NCI-H1048 (cell line): Measurements from ENCODE around the gene MORF4L1.
A peak's percentile ranks its signal among the peaks of the same experiment; 100 is the strongest.
"Not testable (repeated sequence)": the region's sequence is repeated elsewhere in the genome, so short reads cannot be mapped to it uniquely, and the experiment has no call there.

Experiments used
- DNase-seq: peaks from one replicate; lab custom pipeline; 2025; lab: John Stamatoyannopoulos, UW

Gene MORF4L1

DNA sequence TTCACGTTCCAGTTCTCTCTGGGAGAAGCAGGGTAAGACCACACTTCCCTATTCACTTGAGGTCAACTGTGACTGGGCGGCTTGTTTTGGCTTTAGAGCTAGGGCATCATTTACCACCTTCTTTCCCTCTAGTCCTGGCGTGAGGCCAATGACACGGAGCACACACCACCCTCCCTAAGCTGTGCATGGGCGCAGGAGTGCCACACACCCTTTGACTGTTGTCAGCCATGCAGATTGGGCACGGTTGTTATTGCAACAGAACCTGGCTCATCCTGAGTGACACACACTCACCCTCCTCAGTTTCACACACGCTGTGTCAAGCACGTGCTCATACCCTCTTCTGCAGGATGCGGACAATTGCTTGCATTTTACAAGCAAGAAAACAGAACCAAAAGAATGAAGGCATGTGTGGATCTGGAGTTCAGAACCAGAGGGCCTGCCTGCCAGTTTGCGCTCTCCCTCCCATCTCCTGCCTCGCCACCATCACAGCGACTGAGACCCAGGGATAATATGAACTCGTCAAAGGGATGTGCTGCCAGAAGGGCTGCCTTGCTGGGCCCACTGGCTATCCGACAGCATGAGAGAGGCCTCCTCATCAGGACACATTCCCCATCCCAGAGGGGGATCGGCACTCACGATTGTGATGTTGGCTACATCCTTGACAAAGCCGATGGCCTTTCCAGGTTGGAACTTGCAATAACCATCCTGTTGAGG, 54.5 kb downstream of the MORF4L1 start:
- no peak for DNase-seq

DNA sequence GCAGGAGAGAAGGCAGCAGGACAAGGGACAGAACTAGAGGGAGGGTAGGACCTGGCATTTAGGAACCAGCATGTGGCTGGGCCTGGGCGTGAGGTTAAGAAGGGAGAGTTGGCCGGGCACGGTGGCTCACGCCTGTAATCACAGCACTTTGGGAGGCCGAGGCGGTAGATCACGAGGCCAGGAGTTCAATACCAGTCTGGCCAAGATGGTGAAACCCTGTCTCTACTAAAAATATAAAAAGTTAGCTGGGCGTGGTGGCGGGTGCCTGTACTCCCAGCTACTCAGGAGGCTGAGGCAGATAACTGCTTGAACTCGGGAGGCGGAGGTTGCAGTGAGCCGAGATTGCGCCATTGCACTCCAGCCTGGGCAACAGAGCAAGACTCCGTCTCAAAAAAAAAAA, 55.5 kb downstream of the MORF4L1 start:
- DNase-seq: not testable (repeated sequence)

DNA sequence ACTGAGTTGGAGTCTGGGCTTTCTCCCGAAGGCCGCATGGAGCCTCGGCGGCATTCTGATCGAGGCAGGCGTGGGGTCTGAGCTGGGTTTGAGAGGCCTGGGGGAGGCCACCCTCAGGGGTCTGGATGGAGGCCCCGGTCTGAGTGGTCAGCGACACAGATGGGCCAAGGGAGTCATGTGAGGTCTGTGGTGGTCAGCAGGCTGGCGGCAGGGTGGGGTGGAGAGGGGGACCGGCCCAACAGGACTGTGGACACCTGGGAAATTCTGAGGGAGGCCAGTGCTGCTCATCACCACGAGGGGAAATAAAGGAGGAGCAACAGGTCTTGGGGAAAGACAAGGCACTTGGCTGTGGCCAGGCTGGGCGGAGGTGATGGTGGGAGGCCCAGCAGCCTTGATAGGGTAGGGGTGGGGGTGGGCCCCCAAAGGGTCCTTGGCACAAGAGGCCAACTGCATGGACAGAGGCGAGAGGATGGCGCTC, 56.0 kb downstream of the MORF4L1 start:
- no peak for DNase-seq

DNA sequence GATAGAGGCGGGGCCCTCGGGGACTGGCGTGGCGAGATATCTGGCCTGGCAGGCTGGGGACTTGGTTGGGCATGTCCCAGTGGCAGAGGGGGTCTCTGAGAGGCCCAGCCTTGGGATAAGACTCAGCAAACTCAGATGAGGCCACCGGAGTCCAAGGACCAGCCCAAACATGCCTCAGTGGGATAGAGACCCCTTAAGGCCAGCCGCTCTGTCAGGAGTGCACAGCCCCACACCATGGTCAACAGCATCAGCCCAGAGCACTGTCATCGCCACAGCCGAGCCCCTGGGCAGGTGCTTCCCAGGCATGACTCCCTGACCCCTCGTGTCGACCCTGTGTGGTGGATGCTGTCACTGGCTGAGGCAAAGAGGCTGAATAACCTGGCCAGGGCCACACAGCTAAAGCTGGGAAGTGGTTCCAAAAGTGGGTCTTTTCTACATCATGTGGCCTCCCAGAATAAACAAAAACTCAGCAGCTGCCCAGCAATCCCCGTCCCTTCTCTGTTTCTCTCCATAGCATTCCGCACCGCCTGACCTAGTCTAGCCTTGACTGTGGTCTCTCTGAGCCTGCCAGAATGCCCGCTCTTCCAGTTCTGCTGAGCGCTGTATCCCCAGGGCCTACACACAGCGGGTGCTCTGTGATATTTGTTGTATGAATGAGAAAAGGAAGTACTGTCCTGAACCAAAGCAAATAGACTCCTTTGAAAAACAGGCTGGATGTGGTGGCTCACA, 57.0 kb downstream of the MORF4L1 start:
- DNase-seq: no peak

DNA sequence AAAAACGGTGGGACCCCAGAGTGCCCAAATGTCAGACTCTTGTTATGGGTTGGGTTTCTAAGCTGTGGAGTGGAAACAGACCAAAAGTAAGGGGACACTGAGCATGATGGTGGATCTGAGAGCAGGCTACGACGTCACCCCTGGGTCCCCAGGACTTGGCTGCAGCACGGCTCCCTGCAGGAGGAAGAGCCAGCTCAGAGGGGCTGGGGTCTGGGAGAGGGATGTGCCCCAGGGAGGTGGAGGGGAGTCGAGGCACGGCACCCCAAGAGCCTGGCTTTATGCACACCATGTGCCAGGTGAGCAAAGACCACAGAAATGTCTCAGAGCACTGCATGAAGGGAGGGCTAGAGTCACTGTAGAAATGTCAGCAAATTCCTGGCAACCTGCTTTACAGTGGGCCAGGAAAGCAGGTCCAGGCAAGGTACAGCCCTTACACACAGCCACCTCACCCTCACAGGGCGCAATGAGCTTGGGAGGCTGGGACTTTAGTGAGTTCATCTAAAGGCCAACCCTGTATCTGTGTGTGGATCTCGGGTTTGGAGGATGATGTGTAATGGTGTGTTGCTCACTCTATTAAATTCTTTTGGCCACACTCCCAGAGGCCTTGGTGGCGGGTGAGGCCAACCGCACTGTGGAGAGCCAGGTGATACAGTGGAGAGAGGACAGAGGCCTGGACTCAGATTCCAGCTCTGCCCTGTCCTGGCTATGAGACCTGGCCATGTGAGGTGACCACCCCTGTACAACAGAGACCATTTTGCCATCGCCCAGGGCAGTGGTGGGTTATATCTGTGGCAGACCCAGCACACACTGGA, 58.1 kb downstream of the MORF4L1 start:
- no peak for DNase-seq

DNA sequence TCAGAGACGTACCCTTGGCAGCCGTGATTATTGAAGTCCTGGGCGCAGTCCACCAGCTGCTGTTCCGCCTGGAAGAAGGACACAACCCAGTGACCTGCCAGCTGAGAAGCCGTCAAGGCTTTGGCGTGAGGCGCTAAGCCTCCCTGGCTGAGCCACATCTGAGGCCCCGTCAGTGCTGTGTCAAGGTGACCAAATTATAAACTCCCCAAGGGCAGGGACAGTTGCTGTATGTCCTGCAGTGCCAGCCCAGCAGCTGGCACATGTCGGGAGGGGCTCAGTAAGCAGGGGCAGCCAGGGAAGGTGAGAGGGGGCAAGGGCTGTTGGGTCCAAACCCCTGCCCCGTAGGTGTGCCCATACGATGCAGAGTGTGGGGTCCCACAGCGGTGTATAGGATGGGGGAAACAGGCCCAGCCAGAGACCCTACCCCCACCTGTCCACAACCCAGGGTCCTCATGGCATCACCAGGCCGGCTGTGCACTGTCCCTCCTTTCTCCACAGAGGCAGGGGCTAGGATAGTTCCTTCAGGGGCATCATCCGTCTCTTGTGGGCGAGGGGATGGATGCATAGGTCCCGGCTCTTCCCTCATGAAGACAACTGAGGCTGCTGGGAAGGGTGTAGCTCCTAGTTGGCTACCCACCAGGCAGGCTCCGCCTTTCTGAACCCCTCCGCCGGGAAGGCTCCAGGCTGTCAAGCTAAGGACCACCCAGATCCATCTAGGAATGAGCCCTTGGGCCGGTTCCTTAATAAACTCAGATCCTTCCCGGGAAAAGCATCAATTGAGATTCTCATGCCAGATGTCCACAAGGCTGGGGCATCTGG, 59.0 kb downstream of the MORF4L1 start:
- DNase-seq: no peak

DNA sequence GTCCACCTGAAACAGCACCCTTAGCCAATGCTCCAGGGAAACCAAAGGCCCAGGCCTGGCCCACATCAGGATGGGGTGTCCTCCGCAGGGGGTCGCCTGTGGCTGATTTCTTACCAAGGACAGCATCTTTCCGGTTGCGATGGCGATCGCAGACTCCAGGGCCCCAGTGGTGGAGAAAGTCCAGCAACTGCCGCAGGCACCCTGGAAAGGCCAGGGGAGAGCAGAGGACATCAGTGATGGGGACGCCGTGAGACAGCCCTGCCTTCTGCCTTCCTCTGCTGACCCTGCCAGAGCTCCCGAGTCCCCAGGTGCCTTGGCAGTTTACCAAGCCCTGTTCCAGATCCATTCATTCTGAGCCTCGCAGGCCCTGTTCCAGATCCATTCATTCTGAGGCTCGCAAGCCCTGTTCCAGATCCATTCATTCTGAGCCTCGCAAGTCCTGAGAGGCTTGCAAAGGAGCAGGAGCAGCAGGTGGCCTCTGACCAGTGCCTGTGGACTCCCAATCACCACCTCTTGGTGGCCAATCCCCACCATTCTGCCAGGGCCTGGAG, 59.6 kb downstream of the MORF4L1 start:
- no peak for DNase-seq

DNA sequence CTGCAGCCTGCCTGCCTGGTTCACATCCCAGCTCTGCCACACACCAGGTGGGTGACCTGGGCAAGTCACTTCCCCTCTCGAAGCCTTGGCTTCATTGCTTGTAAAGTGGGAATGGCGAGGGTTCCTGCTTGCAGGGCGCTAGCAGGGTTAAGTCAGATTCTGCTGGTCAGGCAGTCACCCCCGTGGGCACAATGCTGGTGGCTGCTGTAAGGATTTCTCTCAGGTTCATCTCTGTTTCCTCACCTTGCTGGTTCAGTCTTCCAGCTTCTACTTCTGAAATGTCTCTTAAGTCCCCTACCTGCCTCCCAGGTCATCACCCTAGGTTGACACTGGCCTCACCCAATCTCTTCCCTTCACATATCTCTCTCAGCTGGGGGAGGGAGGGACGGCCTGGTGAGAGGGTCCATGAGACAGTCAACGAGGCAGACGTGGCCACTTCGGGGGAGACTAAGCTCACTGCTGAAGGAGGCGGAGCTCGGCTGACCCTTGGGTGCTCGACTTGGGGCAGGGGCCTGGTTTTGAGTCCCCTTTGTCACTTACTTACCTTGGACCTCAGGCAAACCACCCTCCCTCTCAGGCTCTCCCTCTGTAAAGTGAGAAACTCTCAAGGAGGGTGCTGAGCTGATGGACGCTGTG, 60.6 kb downstream of the MORF4L1 start:
- no peak for DNase-seq

DNA sequence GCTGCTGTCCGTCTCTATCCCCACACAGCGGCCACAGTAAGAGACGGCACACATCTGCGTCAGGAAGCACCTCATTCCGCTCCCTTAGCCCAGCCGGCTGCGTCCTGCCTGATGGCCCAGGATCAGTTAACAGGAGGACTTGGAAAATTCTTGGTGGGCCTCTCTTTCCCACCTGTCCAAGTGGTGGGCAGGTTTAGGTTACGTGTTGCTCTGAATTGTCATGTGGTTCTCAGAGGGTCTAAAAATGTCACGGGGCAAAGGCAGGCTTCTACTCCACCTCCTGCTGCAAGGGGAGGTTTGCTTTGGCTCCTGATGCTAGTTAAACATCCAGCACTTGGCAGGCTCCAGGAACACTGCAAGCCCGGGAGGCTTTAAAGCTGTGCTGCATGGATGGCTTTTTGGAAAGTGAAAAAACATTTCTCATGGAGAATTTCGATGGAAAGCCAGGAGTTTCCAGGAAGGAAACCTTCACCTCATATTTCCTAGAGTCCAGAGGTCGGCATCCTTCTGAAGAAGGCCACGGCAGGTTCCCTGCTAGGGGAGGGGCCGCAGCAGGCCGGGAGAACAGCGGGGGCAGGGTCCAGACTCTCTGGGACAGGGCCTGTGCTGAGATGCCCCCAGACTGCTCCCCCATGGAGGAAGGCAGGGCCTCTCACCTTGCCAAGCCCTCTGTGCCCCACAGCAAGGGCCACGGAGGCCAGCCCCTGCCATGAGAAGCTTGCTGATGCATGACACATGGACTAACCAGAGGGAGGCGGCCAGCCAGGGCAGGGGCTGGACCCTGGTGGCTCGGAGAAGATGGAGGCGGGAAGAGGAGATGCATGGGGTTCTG, 61.3 kb downstream of the MORF4L1 start:
- no peak for DNase-seq

DNA sequence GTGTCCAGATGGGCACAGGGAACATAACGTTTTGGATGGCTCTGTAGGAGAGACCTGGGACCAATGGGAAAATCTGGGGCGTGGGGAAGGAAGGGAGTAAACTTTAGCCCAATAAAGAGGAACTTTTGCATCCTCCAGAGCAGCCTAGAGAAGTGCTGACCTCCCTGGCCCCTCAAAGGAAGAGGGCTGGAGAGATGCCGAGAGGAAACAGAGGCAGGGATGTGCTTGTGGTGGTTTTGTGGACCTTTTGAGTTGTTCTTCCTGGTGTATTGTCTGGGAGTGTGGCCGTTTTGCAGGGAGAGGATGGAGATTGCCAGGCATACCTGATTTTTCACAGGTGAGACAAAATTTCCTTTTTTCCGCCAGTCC, 61.9 kb downstream of the MORF4L1 start:
- DNase-seq: no peak

DNA sequence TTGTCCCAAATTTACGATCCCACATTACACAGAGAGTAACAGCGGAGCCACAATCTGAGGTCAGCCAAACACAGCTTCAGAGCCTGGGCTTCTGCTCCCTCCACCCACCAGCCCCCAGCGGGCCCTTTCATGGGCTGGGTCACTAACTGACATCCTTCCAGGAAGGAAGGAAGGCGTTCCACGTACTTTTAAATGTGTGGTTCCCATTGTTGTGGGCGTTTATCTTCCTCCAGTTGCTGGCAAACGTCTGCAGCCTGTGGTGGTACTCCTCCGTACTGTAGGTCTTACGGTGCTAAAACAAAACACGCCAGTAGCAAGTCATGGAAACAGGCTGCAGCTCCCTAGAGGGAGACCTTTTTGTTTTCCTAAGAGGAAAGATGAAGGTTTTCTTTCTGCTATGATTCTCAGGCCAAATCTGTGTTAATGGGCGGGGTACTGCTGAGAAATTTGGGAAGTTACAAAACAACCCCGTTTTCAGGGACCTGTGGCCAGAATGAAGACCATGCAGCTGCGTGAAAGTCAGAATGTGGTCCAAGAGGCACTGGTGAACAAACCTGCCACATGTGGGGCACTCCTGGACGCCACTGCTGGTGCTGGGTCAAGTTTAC, 64.5 kb downstream of the MORF4L1 start:
- DNase-seq: no peak

DNA sequence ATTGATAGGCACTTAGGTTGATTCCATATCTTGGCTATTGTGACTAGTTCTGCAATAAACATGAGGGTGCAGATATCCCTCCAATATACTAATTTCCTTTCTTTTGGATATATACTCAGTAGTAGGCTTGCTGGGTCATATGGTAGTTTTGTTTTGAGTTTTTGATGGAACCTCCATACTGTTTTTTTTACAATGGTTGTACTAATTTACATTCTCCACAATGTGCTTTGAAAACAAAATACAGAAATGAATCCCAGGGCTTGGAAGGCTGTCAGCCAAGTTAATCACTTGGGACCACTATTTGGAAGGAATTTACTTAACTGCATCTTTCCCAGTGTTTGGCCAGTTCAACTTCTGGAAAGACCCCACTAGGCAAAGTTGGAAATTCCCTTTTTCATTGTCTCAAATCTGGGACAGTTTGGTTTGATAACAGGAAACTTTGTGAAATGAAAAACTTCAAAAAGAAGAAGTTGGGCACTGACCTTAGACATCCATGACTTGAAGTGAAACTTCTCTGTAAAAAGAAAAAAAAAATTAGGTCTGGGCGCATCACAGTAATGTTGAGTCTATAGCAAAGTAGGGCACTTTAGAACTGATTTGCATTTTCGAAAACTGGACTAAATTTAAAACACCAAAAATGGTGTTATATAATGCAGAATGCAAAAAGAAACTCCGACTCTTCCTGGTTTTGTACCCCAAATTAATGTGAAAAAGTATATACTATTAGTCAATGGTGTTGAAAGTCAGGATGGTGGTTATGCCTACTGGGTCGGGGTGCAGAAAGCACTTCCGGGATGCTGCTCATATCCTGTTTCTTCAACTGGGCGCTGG, 66.2 kb downstream of the MORF4L1 start:
- no peak for DNase-seq

DNA sequence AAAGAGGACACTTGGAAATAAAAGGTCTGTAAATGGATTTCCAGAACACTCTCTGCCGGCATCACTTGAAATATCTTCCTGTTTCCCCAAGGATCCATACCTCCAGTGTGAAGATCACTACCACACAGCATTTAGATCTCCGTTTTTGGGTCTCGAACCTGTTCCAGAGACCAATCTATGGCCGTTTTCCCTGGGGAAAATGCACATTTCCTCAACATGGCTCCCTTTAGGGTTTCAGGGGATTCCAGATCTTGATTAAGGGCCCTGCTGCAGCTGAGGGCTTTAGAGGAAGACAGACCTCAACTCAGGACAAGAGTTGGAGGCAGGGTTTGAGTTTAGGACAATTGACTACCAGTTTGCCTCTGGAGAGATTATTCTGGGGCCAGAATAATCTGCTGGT, 70.1 kb downstream of the MORF4L1 start:
- DNase-seq: no peak

DNA sequence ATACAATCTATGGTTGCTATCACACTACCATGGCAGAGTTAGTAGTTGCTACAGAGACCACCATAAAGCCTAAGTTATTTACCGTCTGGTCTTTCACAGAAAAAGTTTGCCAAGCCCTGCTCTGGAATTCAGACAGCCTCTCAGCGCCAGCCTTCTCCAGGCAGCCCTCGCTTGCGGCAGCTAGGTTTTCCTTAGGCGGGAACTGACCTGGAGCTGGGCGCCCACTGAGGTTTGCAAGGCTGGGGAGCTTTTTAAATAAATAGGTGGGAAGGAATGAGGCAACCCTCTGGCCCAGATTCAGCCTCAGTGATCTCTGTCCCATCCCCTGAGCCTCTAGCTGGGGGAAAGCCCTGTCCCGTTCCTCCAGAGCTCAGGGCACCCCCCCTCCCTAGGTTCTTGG, 71.0 kb downstream of the MORF4L1 start:
- DNase-seq: no peak

DNA sequence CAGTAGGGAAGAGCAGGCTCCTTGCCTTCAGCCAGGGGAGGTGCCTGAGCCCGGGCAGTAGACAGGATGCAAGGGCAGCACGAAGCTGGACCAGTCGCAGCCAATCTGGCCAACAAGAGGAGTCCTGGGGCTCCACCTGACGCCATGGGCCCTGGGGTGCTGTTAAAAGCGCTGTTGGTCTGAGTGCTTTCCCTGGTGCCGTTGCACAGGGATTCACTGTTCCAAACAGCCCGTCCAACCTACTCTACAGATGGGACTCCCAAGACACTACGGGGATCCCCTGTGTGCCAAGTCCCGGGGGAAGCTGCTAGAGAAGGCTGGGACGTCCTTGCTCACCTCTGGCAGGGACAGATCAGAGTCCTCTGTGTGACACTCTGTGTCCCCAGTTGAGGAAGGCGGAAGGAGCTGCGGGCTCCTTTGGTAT, 71.5 kb downstream of the MORF4L1 start:
- DNase-seq: no peak

DNA sequence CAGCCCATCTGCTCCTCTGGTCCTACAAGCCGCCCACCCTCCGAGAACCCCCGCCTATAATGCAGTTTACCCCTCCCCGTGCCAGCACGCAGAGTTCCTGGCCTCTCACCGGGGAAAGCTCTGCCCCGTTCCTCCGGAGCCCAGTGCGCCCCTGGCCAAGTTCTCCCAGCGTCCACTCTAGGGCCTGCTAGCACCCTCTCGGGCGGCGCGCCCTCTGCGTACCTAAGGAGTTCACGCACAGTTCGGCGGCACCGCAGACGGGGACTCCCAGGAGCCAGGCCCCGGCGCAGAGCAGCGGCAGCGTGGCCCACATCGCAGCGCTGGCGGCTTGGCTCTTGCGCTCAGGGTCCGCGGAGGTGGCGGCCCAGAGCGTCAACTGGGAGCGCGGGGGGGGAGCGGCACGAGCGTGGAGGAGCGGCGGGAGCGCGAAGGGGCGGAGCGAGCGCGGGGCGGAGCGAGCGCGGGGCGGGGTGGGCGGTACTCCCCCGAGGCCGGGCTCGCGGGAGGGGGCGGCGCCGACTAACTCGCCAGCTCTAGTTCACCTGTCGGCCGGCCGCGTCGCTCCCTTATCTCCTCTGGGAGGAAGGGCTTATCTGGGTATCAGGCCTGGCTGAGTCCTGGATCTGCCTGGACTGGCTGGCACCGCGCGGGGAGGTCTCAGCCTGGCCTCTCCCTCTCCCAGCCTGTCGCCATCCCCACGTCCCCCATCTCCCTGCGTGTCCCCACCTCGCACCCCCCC, 72.1 kb downstream of the MORF4L1 start, which contains the start of gene CTSH:
CTSH (minus strand) TSS at position 378 of the 739 bp plus-strand sequence; CDS start at position 313, 65 bp downstream.
- peak; percentile 23 for DNase-seq

DNA sequence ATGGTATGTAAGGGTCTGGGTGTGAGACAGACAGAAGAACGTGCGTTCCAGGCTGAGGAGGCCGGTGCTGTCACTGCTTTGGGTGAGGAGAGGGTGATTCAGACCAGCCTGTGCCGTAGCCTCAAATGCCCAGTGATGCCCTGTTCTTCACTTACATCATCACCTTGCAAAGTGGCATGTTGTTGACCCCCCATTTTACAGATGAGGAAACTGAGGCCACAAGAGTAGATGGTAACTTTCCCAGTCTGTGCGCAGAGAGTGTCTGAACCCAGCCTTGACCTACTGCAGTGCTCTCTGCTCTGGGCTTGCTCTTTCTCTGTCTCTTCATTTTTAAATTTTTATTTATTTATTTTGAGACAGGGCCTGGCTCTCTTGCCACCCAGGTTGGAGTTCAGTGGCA, 73.8 kb downstream of the MORF4L1 start:
- no peak for DNase-seq

DNA sequence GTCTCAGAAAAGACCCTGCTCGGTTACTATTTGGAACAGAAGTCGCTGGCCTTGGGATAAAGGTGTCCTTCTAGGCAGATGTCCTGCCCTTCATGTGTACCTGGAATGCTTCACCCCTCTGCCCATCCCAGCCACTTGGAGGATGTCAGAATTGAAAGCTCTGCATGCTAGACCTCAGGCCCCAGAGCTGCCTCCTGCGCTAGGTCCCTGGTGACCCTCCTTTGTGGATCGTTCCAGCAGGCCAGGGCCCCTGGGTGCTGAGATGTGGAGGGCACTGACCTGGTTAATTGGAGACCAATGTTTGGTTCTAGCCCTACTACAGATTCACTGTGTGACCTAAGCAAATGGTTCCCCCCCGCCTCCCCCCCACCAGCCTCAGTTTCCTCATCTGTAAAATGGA, 74.8 kb downstream of the MORF4L1 start:
- DNase-seq: no peak
